Heart left ventricle (tissue), 16 donors: ENCODE measurements around the gene RNF181. TPM values are rescaled to one million over a fixed set of nuclear protein-coding genes. Genes with fewer than 3 reads are reported as not detected.
"Not testable (repeated sequence)": the region's sequence is repeated elsewhere in the genome, so short reads cannot be mapped to it uniquely, and the experiment has no call there.

Experiments
- ATAC-seq, 4 donors: fragments of 200-7000 bp; cut with Tn5 transposase; one replicate each; pipeline ENCODE4 v1.9.1; 2020 to 2022; ENCODE audit warnings: moderate library complexity in 4 of 4, mild to moderate bottlenecking in 3 of 4, moderate number of reproducible peaks in 1 of 4
- DNase-seq, 5 donors: peaks; one replicate each; pipeline ENCODE4 v3.0.0-alpha.2; 2020
- H3K27ac ChIP-seq, 12 donors: fragments of 200-600 bp; sonication (generic) in 4 of 12; one replicate each; pipeline versions ENCODE4 v1.5.0 to v1.8.0; 2016 to 2022; ENCODE audit warnings: mild to moderate bottlenecking in 2 of 12
- H3K27me3 ChIP-seq, 9 donors: fragments of 200-600 bp; sonication (generic) in 2 of 9; one replicate each; pipeline versions ENCODE4 v1.5.1 to v1.8.0; 2016 to 2022; ENCODE audit warnings: mild to moderate bottlenecking in 3 of 9
- H3K36me3 ChIP-seq, 9 donors: fragments of 200-600 bp; sonication (generic) in 2 of 9; one replicate each; pipeline versions ENCODE4 v1.5.0 to v1.8.0; 2018 to 2022; ENCODE audit warnings: mild to moderate bottlenecking in 2 of 9
- H3K4me1 ChIP-seq, 12 donors: fragments of 200-600 bp; sonication (generic) in 4 of 12; one replicate each; pipeline versions ENCODE4 v1.5.0 to v1.8.0; 2016 to 2022; ENCODE audit warnings: mild to moderate bottlenecking in 3 of 12
- H3K4me3 ChIP-seq, 12 donors: fragments of 200-600 bp; sonication (generic) in 4 of 12; one replicate each; pipeline versions ENCODE4 v1.5.0 to v1.8.0; 2017 to 2022; ENCODE audit warnings: mild to moderate bottlenecking in 9 of 12, moderate library complexity in 4 of 12
- H3K9me3 ChIP-seq, 12 donors: fragments of 200-600 bp; sonication (generic) in 4 of 12; one replicate each; pipeline versions ENCODE4 v1.5.0 to v1.8.0; 2016 to 2022; ENCODE audit warnings: mild to moderate bottlenecking in 1 of 12
- POLR2A ChIP-seq, 2 donors: fragments of 450-650 bp; IDR thresholded peaks; one replicate each; pipeline ENCODE4 v1.6.1; 2017; ENCODE audit warnings: antibody characterized with exemption in 2 of 2, mild to moderate bottlenecking in 2 of 2, moderate library complexity in 2 of 2
- WGBS, 4 donors: extraction: QIAGEN DNeasy Blood & Tissue Kit in 2 of 4; methylation state at CpG; one replicate each; pipeline versions ENCODE4 v1.1.5 to v1.1.7; 2013 to 2018; 5-methylcytosine and 5-hydroxymethylcytosine counted together
- intact Hi-C, 10 donors: fragments of 100-400 bp; cut with DNase I; formaldehyde crosslinking; loops; one replicate each; pipeline versions ENCODE4 v1.11.1 to v1.14.2; 2022
- polyA plus RNA-seq, 2 donors: library from polyadenylated mRNA; stranded (reverse); fragments of 200-250 nt; gene quantifications; one replicate each; pipeline ENCODE4 v1.2.3, GENCODE V29; 2013
- total RNA-seq, 9 donors: library from RNA; depleted of rRNA in 2 of 9; stranded (reverse); fragments of >200 nt in 2 of 9; fragmentation: NEBNext Ultra II Directional in 3 of 9; extraction: Animal tissue kit (Norgen Biotek cat#: 25700) in 3 of 9; gene quantifications; one replicate each; pipeline versions ENCODE4 v1.1.0 to v1.2.4, GENCODE V29; 2016 to 2023
- TF ChIP-seq, protein P1 (sequence below), 12 donors: fragments of 200-600 bp; sonication (generic) in 4 of 12; IDR thresholded peaks; one replicate each; pipeline versions ENCODE4 v1.5.0 to v1.8.0; 2018 to 2022; ENCODE audit warnings: antibody characterized with exemption in 12 of 12, mild to moderate bottlenecking in 5 of 12
- donor health status: ischemic (EF 13 %, LVEDD 7.1; RV severe dilation, severe dysfunction).
- donor health status: healthy with polysubstance abuse.
- donor health status: DM: no; HTN: yes; CAD: no.
- donor health status: DM: no; HTN: no; CAD: no.
- donor health status: ischemic (EF 25% LVEDD 6.9; RV normal size, moderate dysfunction).
- donor health status: ischemic (EF 25% LVEDD 5.7; RV mildly dilated, moderate dysfunction).
- donor health status: healthy.
- donor health status: DM: yes; HTN: yes; CAD: no.
- donor health status: ischemic (EF 35%, LVEDD 5.7; RV mildly dilated, moderate dysfunction).
- donor health status: nonischemic (EF 11% LVEDD 7.7; RV severe dilation, severe dysfunction).
- donor health status: DM: yes; HTN: yes; CAD: no.
- donor health status: PGD.
- donor health status: ischemic (EF 29% LVEDD 5.4; RV normal size, mild dysfunction).
- donor health status: nonischemic (EF 23%, LVEDD 6.1; RV moderate dilation, normal function).

RNF181 gene
- total and polyA plus RNA-seq, 11 donors: 77.7 to 235 (median 104) TPM

DNA sequence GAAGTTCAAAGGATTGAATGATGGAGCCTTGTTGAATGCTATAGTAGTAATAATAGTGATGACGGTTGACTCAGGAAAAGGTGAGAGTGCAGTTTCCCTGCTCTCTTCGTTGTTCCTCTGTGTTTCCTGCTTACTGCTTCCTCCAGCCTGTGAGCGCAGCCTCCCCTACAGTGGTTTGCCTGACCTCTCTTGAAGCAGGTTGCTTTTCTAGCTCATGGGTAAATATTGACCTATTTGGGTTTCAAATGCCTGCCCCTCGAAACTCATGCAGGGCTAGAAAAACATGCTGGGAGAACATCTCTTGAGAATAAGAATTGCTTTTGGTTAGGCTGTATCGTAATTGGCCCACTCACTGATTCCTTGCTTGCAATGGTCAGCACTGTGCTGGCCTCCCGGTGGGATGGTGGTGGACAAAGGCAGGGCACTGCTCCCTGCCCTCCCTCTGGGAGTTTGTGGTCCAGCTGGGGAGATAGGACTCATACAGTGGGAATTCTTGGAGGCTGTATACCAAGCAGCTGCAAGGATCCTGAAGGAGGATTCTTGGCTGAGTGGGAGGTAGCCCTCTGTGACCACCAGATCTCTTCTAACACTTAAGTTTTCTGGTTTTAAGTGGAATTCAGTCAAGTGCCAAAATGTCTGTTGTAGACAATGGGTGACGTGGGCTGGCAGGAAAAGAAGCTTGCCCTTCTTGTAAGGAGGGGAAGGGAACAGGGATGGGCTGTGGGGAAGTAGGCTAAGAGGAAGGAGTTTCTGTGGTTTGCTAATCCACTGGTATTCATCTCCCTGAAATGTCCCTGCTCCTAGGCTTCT, 5.4 kb upstream of the RNF181 start:
- TF ChIP-seq POLR2A (IDR thresholded peaks at IDR 0.05): no peak
- TF ChIP-seq, protein P1, sequence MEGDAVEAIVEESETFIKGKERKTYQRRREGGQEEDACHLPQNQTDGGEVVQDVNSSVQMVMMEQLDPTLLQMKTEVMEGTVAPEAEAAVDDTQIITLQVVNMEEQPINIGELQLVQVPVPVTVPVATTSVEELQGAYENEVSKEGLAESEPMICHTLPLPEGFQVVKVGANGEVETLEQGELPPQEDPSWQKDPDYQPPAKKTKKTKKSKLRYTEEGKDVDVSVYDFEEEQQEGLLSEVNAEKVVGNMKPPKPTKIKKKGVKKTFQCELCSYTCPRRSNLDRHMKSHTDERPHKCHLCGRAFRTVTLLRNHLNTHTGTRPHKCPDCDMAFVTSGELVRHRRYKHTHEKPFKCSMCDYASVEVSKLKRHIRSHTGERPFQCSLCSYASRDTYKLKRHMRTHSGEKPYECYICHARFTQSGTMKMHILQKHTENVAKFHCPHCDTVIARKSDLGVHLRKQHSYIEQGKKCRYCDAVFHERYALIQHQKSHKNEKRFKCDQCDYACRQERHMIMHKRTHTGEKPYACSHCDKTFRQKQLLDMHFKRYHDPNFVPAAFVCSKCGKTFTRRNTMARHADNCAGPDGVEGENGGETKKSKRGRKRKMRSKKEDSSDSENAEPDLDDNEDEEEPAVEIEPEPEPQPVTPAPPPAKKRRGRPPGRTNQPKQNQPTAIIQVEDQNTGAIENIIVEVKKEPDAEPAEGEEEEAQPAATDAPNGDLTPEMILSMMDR (IDR thresholded peaks at IDR 0.05): no peak
- Histone ChIP-seq H3K9me3 (no peaks in the 10 kb centered on the region), H3K27me3 (no peaks in the 10 kb centered on the region), H3K4me1 (peaks cover 10 to 90% (median 76%) of the 10 kb centered on the region in 12 donors), H3K36me3 (peaks cover 0 to 12% (median 0%) of the 10 kb centered on the region in 9 donors), H3K4me3 (peak overlapping the region in 4 of 12 donors; percentile 5 to 29 (median 18)), H3K27ac (peak overlapping the region; percentile 56 to 97 (median 88))
- ATAC-seq: peak in 3 of 4 donors; percentile 41 to 52 (median 50)
- DNase-seq: peak in 4 of 5 donors; percentile 66 to 78 (median 70)
- WGBS, 4 donors: 34 to 52% (median 39%) methylated on average over 6 to 7 of the region's 7 CpGs
- intact Hi-C loops: no loop called here

DNA sequence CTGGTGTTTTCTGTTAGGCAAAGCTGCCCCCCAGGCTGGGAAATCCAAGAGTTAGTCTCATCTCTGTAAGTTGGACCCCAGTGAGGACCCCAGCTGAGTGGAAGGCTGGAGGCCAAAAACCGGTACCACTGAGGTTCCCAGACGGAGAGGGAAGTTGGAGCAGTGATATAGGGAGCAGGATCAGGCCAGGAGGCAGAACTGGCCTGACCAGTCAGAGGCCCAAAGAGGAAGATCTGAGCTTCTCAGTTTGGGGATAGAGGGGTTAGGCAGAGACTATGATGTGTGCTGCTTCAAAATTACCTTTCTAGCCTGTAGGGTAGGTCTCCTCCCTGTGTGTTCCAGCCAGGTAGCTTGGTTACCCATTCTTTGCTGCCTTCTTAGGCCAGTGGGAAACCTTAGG, 4.6 kb upstream of the RNF181 start:
- intact Hi-C loops: no loop called here
- Histone ChIP-seq H3K36me3 (peaks cover 0 to 12% (median 0%) of the 10 kb centered on the region in 9 donors), H3K4me3 (peak overlapping the region in 2 of 12 donors; percentile 23 to 29), H3K9me3 (no peaks in the 10 kb centered on the region), H3K27ac (peak overlapping the region; percentile 56 to 97 (median 88)), H3K4me1 (peaks cover 9 to 83% (median 70%) of the 10 kb centered on the region in 12 donors), H3K27me3 (no peaks in the 10 kb centered on the region)
- ATAC-seq (no peak), DNase-seq (no peak)
- 55 to 84% (median 70%) methylated on average over 2 of the region's 2 CpGs for WGBS, 4 donors
- TF ChIP-seq, protein P1 (IDR thresholded peaks at IDR 0.05): no peak
- no peak for TF ChIP-seq POLR2A (IDR thresholded peaks at IDR 0.05)

DNA sequence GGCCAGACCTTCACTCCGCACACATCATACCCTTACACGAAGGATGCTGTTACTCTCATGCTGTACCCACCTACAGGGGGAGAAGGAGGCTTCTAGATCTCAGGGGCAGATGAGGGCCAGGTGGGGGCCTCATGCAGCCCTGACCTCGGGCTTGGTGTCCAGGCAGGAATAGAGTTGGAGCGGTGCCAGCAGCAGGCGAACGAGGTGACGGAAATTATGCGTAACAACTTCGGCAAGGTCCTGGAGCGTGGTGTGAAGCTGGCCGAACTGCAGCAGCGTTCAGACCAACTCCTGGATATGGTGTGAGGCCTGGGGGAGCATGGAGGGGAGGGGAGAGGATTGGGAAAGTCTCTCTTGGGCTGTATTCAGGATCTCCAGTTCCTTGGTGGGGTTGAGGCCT, 4.0 kb upstream of the RNF181 start:
- no peak for ATAC-seq
- no peaks in the 10 kb centered on the region for H3K27me3 ChIP-seq
- H3K27ac ChIP-seq: peak overlapping the region; percentile 56 to 97 (median 88)
- WGBS, 4 donors: 56 to 74% (median 60%) methylated on average over 11 to 12 of the region's 12 CpGs
- H3K9me3 ChIP-seq: no peaks in the 10 kb centered on the region
- H3K36me3 ChIP-seq: peaks cover 0 to 12% (median under 1%) of the 10 kb centered on the region in 9 donors
- no peak overlapping the region for H3K4me3 ChIP-seq
- DNase-seq: peak in 1 of 5 donors; percentile 50
- peaks cover 3 to 82% (median 70%) of the 10 kb centered on the region in 12 donors for H3K4me1 ChIP-seq
- intact Hi-C loops: no loop called here
- TF ChIP-seq, protein P1 (IDR thresholded peaks at IDR 0.05): no peak
- no peak for TF ChIP-seq POLR2A (IDR thresholded peaks at IDR 0.05)

DNA sequence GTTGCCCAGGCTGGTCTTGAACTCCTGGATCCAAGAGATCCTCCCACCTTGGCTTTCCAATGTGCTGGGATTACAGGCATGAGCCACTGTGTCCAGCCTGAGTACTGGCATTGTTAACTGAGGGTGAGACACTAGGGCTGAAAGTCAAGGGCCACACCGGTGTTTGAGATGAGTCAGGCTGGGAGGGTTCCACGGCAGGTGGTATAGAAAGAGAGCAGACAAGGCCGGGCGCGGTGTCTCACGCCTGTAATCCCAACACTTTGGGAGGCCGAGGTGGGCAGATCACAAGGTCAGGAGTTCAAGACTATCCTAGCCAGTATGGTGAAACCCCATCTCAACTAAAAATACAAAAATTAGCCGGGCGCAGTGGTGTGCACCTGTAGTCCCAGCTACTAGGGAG, 3.2 kb upstream of the RNF181 start:
- 90 to 97% (median 93%) methylated on average over 9 of the region's 9 CpGs for WGBS, 4 donors
- H3K27ac ChIP-seq: peak overlapping the region in 9 of 12 donors; percentile 54 to 97 (median 90)
- H3K27me3 ChIP-seq, H3K4me3 ChIP-seq, intact Hi-C loops, ATAC-seq, H3K9me3 ChIP-seq, DNase-seq: not testable (repeated sequence)
- H3K36me3 ChIP-seq: peaks cover 0 to 20% (median 8%) of the 10 kb centered on the region in 9 donors
- peaks cover 3 to 82% (median 70%) of the 10 kb centered on the region in 12 donors for H3K4me1 ChIP-seq
